ENCODE data around the gene SRSF11. TPM values are rescaled to one million over a fixed set of nuclear protein-coding genes. Genes with fewer than 3 reads are reported as not detected.

Gene SRSF11
- total and polyA plus RNA-seq, 7 donors = 47.0 to 74.8 (median 55.1) TPM

- WGBS, 3 donors = 74 to 87% (median 76%) methylated on average over 2 of the region's 2 CpGs
- Histone ChIP-seq H3K4me1 (peaks cover 34% of the 10 kb centered on the region), H3K27me3 (ENCODE audit: insufficient read depth in 3 of 3, low read length in 2 of 3) (no peaks in the 10 kb centered on the region), H3K36me3 (ENCODE audit: insufficient read depth in 1 of 2, low read depth in 1 of 2) (peaks cover 0 to 81% of the 10 kb centered on the region in 2 donors), H3K4me3 (no peak overlapping the region), H3K9me3 (no peaks in the 10 kb centered on the region), H3K27ac (no peak overlapping the region)
- intact Hi-C loops (cut with DNase I) = no loop called here
- DNase-seq (no peak), ATAC-seq (no peak)
- no peak for TF ChIP-seq CTCF (IDR thresholded peaks at IDR 0.05)
These were observed 7.5 kb downstream of the SRSF11 start for GRCh38 chr1:70228670-70229069.

DNA sequence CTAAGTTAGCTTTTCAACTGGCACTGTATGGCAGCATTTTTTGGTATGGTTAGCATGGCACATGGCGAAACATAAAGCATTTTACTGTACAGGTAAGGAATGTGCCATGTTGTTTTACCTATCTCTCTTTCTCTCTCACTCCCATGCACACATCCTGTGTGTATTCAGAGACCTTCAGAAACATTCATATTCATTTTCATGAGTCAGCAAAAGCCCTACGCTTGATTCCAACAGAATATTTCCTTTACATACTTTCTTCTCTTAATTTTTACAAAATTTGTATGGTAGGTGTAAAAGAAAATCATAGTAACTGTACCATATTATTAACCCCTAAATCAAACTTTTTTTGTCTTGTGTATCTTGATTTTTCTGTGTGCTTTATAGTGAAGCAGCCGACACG is 10.3 kb downstream of the SRSF11 start:
- Histone ChIP-seq H3K9me3 (no peaks in the 10 kb centered on the region), H3K36me3 (ENCODE audit: insufficient read depth in 1 of 2, low read depth in 1 of 2) (peaks cover 0 to 89% of the 10 kb centered on the region in 2 donors), H3K27me3 (ENCODE audit: insufficient read depth in 3 of 3, low read length in 2 of 3) (no peaks in the 10 kb centered on the region), H3K4me3 (no peak overlapping the region), H3K4me1 (peaks cover 12% of the 10 kb centered on the region), H3K27ac (no peak overlapping the region)
- intact Hi-C loops (cut with DNase I) = loop anchor here in 1 of 2 donors (10.0 kb wide), 1 partner anchor 833 kb away; no protein-coding TSS in a partner anchor
- ATAC-seq (no peak), DNase-seq (no peak)
- 92 to 97% (median 94%) methylated on average over 4 of the region's 4 CpGs for WGBS, 3 donors
- no peak for TF ChIP-seq CTCF (IDR thresholded peaks at IDR 0.05)

DNA sequence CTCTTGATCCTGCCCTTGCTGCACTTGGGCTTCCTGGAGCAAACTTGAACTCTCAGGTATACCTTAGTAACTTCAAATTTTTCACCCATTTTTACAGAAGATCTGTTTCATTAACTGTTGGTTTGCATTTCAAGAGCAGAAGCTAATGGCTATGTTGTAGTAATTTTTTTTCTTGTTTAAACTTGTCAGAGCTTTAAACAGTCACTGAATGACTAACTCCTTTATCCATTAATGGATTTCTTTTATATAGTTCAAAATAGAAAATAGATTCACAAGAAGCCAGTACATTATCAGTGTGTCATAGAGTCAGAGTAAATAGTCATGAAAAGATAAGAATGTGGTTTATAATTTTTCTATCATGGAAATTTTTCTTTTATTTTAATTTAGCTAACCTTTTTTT is 13.6 kb downstream of the SRSF11 start:
- H3K36me3 ChIP-seq (ENCODE audit: insufficient read depth in 1 of 2, low read depth in 1 of 2) = peaks cover 0 to 100% of the 10 kb centered on the region in 2 donors

DNA sequence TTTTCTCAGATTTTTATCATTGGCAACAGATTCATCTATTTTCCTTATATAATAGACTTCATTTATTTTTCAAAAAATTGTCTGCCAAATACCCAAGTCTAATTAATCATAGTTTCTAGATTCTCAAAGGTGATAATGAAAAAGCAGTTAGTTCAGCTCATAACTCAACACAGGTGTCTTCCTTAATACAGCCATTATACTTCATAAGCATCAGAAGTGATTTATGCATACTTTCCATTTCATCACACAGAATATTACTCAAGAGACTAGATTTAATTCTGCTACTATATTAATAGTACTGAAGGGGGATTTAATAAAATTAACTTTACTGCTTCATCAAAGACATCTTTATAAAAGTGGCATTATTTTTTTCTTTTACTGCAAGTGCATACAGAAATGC is 18.8 kb downstream of the SRSF11 start:
- no peak for TF ChIP-seq CTCF (IDR thresholded peaks at IDR 0.05)
- intact Hi-C loops (cut with DNase I) = loop anchor here (5.0 to 10.0 kb wide), 2 partner anchors 52 to 825 kb away; no protein-coding TSS in a partner anchor
- H3K27ac ChIP-seq = no peak overlapping the region
- no peak for DNase-seq
- no peak for ATAC-seq
- H3K4me1 ChIP-seq = peaks cover 5% of the 10 kb centered on the region
- no peaks in the 10 kb centered on the region for H3K27me3 ChIP-seq (ENCODE audit: insufficient read depth in 3 of 3, low read length in 2 of 3)
- H3K36me3 ChIP-seq (ENCODE audit: insufficient read depth in 1 of 2, low read depth in 1 of 2) = peaks cover 7 to 100% of the 10 kb centered on the region in 2 donors
- H3K9me3 ChIP-seq = no peaks in the 10 kb centered on the region
- no peak overlapping the region for H3K4me3 ChIP-seq

More for the DNA sequence above, 13.6 kb downstream of the SRSF11 start:
- no peak for DNase-seq
- Histone ChIP-seq H3K4me1 (peaks cover 5% of the 10 kb centered on the region), H3K9me3 (no peaks in the 10 kb centered on the region), H3K27ac (no peak overlapping the region), H3K27me3 (ENCODE audit: insufficient read depth in 3 of 3, low read length in 2 of 3) (no peaks in the 10 kb centered on the region), H3K4me3 (no peak overlapping the region)
- ATAC-seq = no peak
- intact Hi-C loops (cut with DNase I) = loop anchor here in 1 of 2 donors (10.0 kb wide), 1 partner anchor 830 kb away; no protein-coding TSS in a partner anchor
- no peak for TF ChIP-seq CTCF (IDR thresholded peaks at IDR 0.05)

DNA sequence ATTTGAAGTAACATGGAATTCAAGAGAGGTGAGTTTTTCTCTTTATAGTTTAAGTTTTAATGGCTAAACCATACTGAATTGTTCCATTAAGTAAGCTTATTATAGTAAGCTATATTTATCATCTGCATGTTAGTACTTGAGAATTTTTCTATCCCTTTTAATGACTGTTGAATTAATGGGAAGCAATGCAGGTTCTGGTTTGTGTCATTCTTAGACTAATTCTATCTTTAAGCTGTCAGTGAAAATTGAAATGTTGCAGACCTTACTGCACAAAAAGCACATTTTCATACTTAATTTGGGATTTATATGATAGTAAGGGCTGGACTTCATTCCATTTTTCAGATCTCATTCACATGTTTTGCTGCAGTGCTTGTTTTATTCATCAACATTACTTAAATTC is 25.9 kb downstream of the SRSF11 start:
- DNase-seq (no peak), ATAC-seq (no peak)
- Histone ChIP-seq H3K27me3 (ENCODE audit: insufficient read depth in 3 of 3, low read length in 2 of 3) (no peaks in the 10 kb centered on the region), H3K36me3 (ENCODE audit: insufficient read depth in 1 of 2, low read depth in 1 of 2) (peaks cover 4 to 100% of the 10 kb centered on the region in 2 donors), H3K9me3 (no peaks in the 10 kb centered on the region), H3K4me3 (no peak overlapping the region), H3K27ac (no peak overlapping the region), H3K4me1 (no peaks in the 10 kb centered on the region)
- intact Hi-C loops (cut with DNase I) = loop anchor here in 1 of 2 donors (10.0 kb wide), 1 partner anchor 818 kb away; no protein-coding TSS in a partner anchor
- no peak for TF ChIP-seq CTCF (IDR thresholded peaks at IDR 0.05)

Data from psoas muscle (tissue), 8 donors.